Trophoblast cell (in vitro differentiated cells and primary cell): ENCODE measurements around the gene ABCA7.

ENCODE experiments used
- DNase-seq, 2 donors: peaks; one replicate each; pipeline ENCODE4 v3.0.0-alpha.2; 2016
- H2AFZ ChIP-seq: 2 replicates; pipeline ENCODE4 v1.6.1; 2013; ENCODE audit warnings: low read length, moderate library complexity, mild to moderate bottlenecking; ENCODE audit not compliant: insufficient read depth, poor library complexity
- H2AK5ac ChIP-seq: 2 replicates; pipeline ENCODE4 v1.6.1; 2013; ENCODE audit warnings: mild to moderate bottlenecking, low read length
- H2BK120ac ChIP-seq: 2 replicates; pipeline ENCODE4 v1.6.1; 2013; ENCODE audit warnings: low read length, mild to moderate bottlenecking, moderate library complexity; ENCODE audit not compliant: insufficient read depth, poor library complexity
- H2BK12ac ChIP-seq: 2 replicates; pipeline ENCODE4 v1.6.1; 2013; ENCODE audit warnings: mild to moderate bottlenecking, low read length, moderate library complexity
- H2BK5ac ChIP-seq: 2 replicates; pipeline ENCODE4 v1.6.1; 2013; ENCODE audit warnings: low read length, low read depth, moderate library complexity, mild to moderate bottlenecking; ENCODE audit not compliant: poor library complexity
- H3K14ac ChIP-seq: 2 replicates; pipeline ENCODE4 v1.6.1; 2013; ENCODE audit warnings: mild to moderate bottlenecking, low read length
- H3K18ac ChIP-seq: 2 replicates; pipeline ENCODE4 v1.6.1; 2013; ENCODE audit warnings: mild to moderate bottlenecking, low read length
- H3K23ac ChIP-seq: 2 replicates; pipeline ENCODE4 v1.6.1; 2013; ENCODE audit warnings: low read length
- H3K27ac ChIP-seq: 2 replicates; pipeline ENCODE4 v1.5.1; 2013; ENCODE audit warnings: low read depth, mild to moderate bottlenecking, inconsistent platforms, low read length, moderate library complexity
- H3K27me3 ChIP-seq: 2 replicates; pipeline ENCODE4 v1.6.1; 2013; ENCODE audit warnings: inconsistent platforms, mild to moderate bottlenecking, low read length, moderate library complexity; ENCODE audit not compliant: insufficient read depth
- H3K36me3 ChIP-seq, 2 experiments: 1 replicate in 1 of 2; 2 replicates in 1 of 2; pipeline ENCODE4 v1.6.1; 2013; ENCODE audit warnings: low read length in 2 of 2, mild to moderate bottlenecking in 2 of 2, moderate library complexity in 1 of 2; ENCODE audit not compliant: insufficient read depth in 2 of 2, control insufficient read depth in 1 of 2
- H3K4ac ChIP-seq: 2 replicates; pipeline ENCODE4 v1.6.1; 2013; ENCODE audit warnings: low read depth, mild to moderate bottlenecking, low read length, moderate library complexity
- H3K4me1 ChIP-seq, 2 experiments: 1 replicate in 1 of 2; 2 replicates in 1 of 2; pipeline ENCODE4 v1.6.1; 2013; ENCODE audit warnings: low read length in 2 of 2, mild to moderate bottlenecking in 2 of 2, moderate library complexity in 1 of 2; ENCODE audit not compliant: insufficient read depth in 2 of 2, control insufficient read depth in 1 of 2
- H3K4me2 ChIP-seq: 2 replicates; pipeline ENCODE4 v1.6.1; 2013; ENCODE audit warnings: inconsistent platforms, mild to moderate bottlenecking, low read length, moderate library complexity
- H3K4me3 ChIP-seq: 2 replicates; pipeline ENCODE4 v1.5.1; 2013; ENCODE audit warnings: mild to moderate bottlenecking, low read depth, low read length, inconsistent platforms
- H3K79me1 ChIP-seq: one replicate; pipeline ENCODE4 v1.6.1; 2013; ENCODE audit warnings: low read length
- H3K79me2 ChIP-seq: 2 replicates; pipeline ENCODE4 v1.6.1; 2013; ENCODE audit warnings: low read length, mild to moderate bottlenecking; ENCODE audit not compliant: control insufficient read depth, insufficient read depth, poor library complexity
- H3K9ac ChIP-seq: 2 replicates; pipeline ENCODE4 v1.6.1; 2013; ENCODE audit warnings: mild to moderate bottlenecking, low read length
- H3K9me3 ChIP-seq: 2 replicates; pipeline ENCODE4 v1.6.1; 2013; ENCODE audit warnings: low read depth, mild to moderate bottlenecking, control low read depth, inconsistent platforms, low read length; ENCODE audit not compliant: insufficient read depth
- H4K12ac ChIP-seq: 2 replicates; pipeline ENCODE4 v1.6.1; 2013; ENCODE audit warnings: low read depth, mild to moderate bottlenecking, low read length, moderate library complexity
- H4K8ac ChIP-seq: 2 replicates; pipeline ENCODE4 v1.6.1; 2013; ENCODE audit warnings: low read depth, mild to moderate bottlenecking, low read length, moderate library complexity
- H4K91ac ChIP-seq: one replicate; pipeline ENCODE4 v1.6.1; 2013; ENCODE audit warnings: low read depth, mild to moderate bottlenecking, low read length, moderate library complexity
- WGBS: extraction: QIAGEN DNeasy Blood & Tissue Kit; methylation state at CpG from one replicate; pipeline ENCODE4 v1.1.7; 2013; ENCODE audit warnings: missing lambda C conversion rate; ENCODE audit not compliant: insufficient read length, insufficient coverage; ENCODE audit errors: extremely low coverage; 5-methylcytosine and 5-hydroxymethylcytosine counted together

The ABCA7 gene

DNA sequence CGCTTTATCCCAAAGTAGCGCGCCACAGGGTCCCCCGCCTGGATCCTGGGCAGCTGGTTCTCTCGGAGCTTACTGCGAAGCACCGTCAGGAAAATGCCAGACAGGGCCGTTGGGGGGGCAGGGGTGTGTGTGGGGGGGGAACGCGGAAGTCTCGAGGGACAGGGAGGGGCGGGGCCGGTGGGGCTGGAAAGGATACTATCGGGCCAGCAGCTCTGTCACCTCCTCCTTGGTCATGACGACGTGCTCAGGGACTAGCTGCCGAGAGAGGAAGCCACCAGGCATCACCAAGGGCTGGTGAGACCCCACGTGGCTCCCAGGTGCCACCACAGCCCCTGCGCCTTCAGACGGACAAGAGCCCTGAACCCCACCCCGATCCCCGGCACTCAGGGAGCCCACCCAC, 50.0 kb downstream of the ABCA7 start:
- Histone ChIP-seq H3K4me3 (no peak overlapping the region), H2AK5ac (no peak overlapping the region), H4K91ac (no peak overlapping the region), H3K27me3 (no peaks in the 10 kb centered on the region), H2BK5ac (no peak overlapping the region), H3K4me2 (no peak overlapping the region), H4K12ac (no peak overlapping the region), H3K36me3 (peaks cover 64 to 67% of the 10 kb centered on the region in 2 experiments), H3K9me3 (no peaks in the 10 kb centered on the region), H2AFZ (no peak overlapping the region), H4K8ac (no peak overlapping the region), H3K79me2 (peaks cover 12% of the 10 kb centered on the region), H3K27ac (no peak overlapping the region), H2BK120ac (no peak overlapping the region), H2BK12ac (no peak overlapping the region), H3K9ac (no peak overlapping the region), H3K23ac (no peak overlapping the region), H3K79me1 (peaks cover 3% of the 10 kb centered on the region), H3K18ac (no peak overlapping the region), H3K14ac (no peak overlapping the region), H3K4me1 (peaks cover 7 to 10% of the 10 kb centered on the region in 2 experiments), H3K4ac (no peak overlapping the region)
- no CpG with 5 or more reads among the region's 22 CpGs for WGBS
- no peak for DNase-seq

DNA sequence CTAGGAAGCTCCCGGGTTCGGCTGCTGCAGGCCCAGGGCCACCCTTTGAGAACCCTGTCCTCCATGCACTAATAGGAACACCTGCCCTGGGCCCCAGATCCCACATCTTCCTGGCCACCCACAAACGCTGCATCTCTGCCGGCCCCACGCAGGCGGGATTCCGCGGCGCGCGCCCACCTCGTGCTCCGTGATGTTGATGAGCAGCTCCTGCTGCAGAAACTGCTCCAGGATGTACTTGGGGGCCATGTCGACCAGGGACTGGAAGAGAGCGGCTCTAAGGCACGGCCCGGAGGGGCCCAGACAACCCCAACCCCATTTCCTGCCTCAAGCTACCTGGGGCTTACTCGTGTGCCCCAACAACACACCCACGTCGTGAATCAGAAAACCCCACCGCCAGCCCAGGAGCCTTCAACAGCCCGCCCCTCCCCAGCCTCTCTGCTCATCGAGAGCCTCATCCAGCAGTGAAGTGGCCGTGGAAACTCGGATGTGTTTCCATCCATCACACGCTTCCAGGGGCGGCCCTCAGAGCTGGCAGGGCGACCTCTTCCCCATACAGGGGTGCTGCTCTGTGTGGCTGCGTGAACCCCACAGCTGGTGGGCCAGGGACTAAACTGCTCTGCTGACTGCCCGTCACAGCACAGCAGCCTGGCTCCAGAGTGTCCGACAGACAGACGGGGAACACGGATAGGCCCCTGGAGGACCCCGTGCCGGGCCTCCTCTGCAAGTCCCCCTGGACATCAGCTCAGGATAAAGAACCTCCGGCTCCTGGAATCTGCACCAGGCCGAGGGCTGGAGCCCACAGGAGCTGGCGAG, 51.0 kb downstream of the ABCA7 start:
- Histone ChIP-seq H4K12ac (no peak overlapping the region), H3K36me3 (peaks cover 60 to 65% of the 10 kb centered on the region in 2 experiments), H3K14ac (no peak overlapping the region), H3K79me2 (peaks cover 14% of the 10 kb centered on the region), H3K4me2 (no peak overlapping the region), H3K4ac (no peak overlapping the region), H3K4me1 (peaks cover 7 to 10% of the 10 kb centered on the region in 2 experiments), H3K9ac (no peak overlapping the region), H2BK5ac (no peak overlapping the region), H3K23ac (no peak overlapping the region), H2AFZ (no peak overlapping the region), H3K79me1 (peaks cover 6% of the 10 kb centered on the region), H3K9me3 (no peaks in the 10 kb centered on the region), H3K4me3 (no peak overlapping the region), H3K18ac (no peak overlapping the region), H4K8ac (no peak overlapping the region), H3K27ac (no peak overlapping the region), H2BK120ac (no peak overlapping the region), H2AK5ac (no peak overlapping the region), H4K91ac (no peak overlapping the region), H2BK12ac (no peak overlapping the region), H3K27me3 (no peaks in the 10 kb centered on the region)
- no CpG with 5 or more reads among the region's 38 CpGs for WGBS
- no peak for DNase-seq

DNA sequence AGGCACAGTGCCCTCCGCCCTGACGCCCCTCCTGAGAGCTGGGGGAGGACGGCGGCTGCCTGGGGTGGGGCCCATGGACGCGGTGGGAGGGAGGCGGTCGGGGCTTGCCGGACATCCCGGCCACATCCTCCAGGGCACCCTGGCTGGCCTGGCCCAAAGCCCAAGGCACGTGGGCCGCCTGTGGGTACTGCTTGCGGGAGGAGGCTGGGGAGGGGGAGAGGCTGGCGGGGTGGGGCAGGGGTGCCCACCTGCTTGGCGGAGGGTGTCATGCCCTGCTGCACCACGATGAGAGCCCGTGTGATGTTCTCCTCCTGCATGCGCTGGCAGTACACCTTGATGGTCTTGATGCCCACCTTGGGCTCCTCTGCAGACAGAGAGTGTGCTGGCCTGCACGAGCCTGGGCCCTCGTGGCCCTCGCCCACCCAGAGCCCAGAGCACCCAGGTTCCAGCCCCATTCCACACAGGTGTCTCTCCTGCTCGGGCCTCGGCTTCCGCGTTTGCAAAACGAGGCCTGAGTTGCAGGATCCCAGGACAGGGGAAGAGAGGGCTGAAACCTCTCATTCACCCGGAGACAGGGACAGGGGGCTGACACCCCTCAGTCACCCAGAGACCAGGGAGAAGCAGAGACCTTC, 51.8 kb downstream of the ABCA7 start:
- no CpG with 5 or more reads among the region's 27 CpGs for WGBS

DNA sequence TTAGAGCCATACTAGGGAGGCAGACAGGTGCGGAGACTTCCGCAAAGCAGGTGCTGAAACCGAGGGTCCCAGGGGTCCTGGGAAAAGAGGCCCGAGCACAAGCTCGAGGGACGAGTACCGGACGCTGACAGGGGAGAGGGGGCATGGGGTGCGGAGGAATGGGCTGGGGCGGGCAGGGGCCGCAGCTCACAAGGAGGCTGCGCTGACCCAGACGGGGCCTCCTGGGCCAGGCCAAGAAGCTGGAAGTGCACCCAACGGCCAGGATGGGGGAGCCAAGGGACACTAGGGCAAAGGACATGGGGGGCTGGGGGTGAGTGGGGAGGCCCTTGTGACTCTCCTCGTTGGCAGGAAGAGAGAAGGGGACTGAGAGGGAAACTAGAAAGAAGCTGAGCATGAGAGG, 53.4 kb downstream of the ABCA7 start:
- Histone ChIP-seq H2BK5ac (no peak overlapping the region), H3K18ac (no peak overlapping the region), H3K79me2 (peaks cover 14% of the 10 kb centered on the region), H3K4ac (no peak overlapping the region), H3K23ac (no peak overlapping the region), H2BK12ac (no peak overlapping the region), H3K79me1 (peaks cover 11% of the 10 kb centered on the region), H2AFZ (no peak overlapping the region), H3K14ac (no peak overlapping the region), H3K27ac (no peak overlapping the region), H3K36me3 (peaks cover 46 to 47% of the 10 kb centered on the region in 2 experiments), H2AK5ac (no peak overlapping the region), H4K8ac (no peak overlapping the region), H3K4me3 (no peak overlapping the region), H3K4me1 (peaks cover 12 to 15% of the 10 kb centered on the region in 2 experiments), H4K91ac (no peak overlapping the region), H4K12ac (no peak overlapping the region), H2BK120ac (no peak overlapping the region), H3K27me3 (no peaks in the 10 kb centered on the region), H3K9me3 (no peaks in the 10 kb centered on the region), H3K9ac (no peak overlapping the region), H3K4me2 (no peak overlapping the region)
- DNase-seq = no peak
- no CpG with 5 or more reads among the region's 15 CpGs for WGBS

More for the DNA sequence above, 51.8 kb downstream of the ABCA7 start:
- Histone ChIP-seq H2BK5ac (no peak overlapping the region), H3K9ac (no peak overlapping the region), H3K18ac (no peak overlapping the region), H3K4ac (no peak overlapping the region), H2AK5ac (no peak overlapping the region), H3K79me1 (peaks cover 6% of the 10 kb centered on the region), H2AFZ (no peak overlapping the region), H2BK12ac (no peak overlapping the region), H3K4me2 (no peak overlapping the region), H3K14ac (no peak overlapping the region), H3K27ac (no peak overlapping the region), H3K4me1 (peaks cover 7 to 10% of the 10 kb centered on the region in 2 experiments), H3K4me3 (peak overlapping the region; percentile 23), H3K36me3 (peaks cover 58 to 61% of the 10 kb centered on the region in 2 experiments), H3K23ac (no peak overlapping the region), H3K79me2 (peaks cover 14% of the 10 kb centered on the region), H4K12ac (no peak overlapping the region), H4K91ac (no peak overlapping the region), H2BK120ac (no peak overlapping the region), H3K9me3 (no peaks in the 10 kb centered on the region), H3K27me3 (no peaks in the 10 kb centered on the region), H4K8ac (no peak overlapping the region)
- no peak for DNase-seq
